PC-9 (cell line): ENCODE data around the gene DUOXA1. TPM values are rescaled to one million over a fixed set of nuclear protein-coding genes. Genes with fewer than 3 reads are reported as not detected.

Experiments used
- BruUV-seq: library from RNA; stranded (reverse); fragments of 400-500 nt; replicated peaks from 2 replicates; lab custom pipeline; 2021; lab: Mats Ljungman, UMichigan
- CTCF ChIA-PET: fragments of 300-600 bp; sonication (Branson Sonifier 250); formaldehyde crosslinking; loops from one replicate; lab custom pipeline; 2022; ENCODE audit warnings: antibody characterized with exemption; lab: Charles Lee
- POLR2A ChIA-PET: fragments of 300-600 bp; sonication (Branson Sonifier 250); formaldehyde crosslinking; loops from one replicate; lab custom pipeline; 2022; ENCODE audit warnings: antibody characterized with exemption; ENCODE audit not compliant: unreplicated experiment; lab: Charles Lee
- DNase-seq, 2 experiments: peaks; one replicate each; pipeline versions ENCODE4 v3.0.0 to v3.0.0-alpha.2; 2015 to 2022; ENCODE audit warnings: mixed read lengths in 1 of 2
- H2AFZ ChIP-seq: fragments of 200-600 bp; sonication (generic); 2 replicates; pipeline ENCODE4 v1.8.1; 2017; ENCODE audit warnings: antibody characterized with exemption
- H3F3A ChIP-seq: fragments of 200-600 bp; sonication (generic); 2 replicates; pipeline ENCODE4 v1.8.1; 2017; ENCODE audit warnings: antibody characterized with exemption, mild to moderate bottlenecking, low read depth; ENCODE audit not compliant: insufficient read depth
- H3K27ac ChIP-seq: fragments of 200-600 bp; sonication (generic); 2 replicates; pipeline ENCODE4 v1.6.1; 2016; ENCODE audit warnings: mixed run types
- H3K27me3 ChIP-seq: fragments of 200-600 bp; sonication (generic); 2 replicates; pipeline ENCODE4 v1.6.1; 2016; ENCODE audit warnings: low read depth, mixed run types; ENCODE audit not compliant: insufficient read depth
- H3K36me3 ChIP-seq: fragments of 200-600 bp; sonication (generic); 2 replicates; pipeline ENCODE4 v1.6.1; 2016; ENCODE audit warnings: low read depth, mixed run types
- H3K4me1 ChIP-seq: fragments of 200-600 bp; sonication (generic); replicated peaks from 2 replicates; pipeline ENCODE4 v1.6.1; 2016; ENCODE audit warnings: mixed run types; ENCODE audit not compliant: insufficient read depth
- H3K4me2 ChIP-seq: fragments of 200-600 bp; sonication (generic); 2 replicates; pipeline ENCODE4 v1.6.1; 2017; ENCODE audit warnings: mixed run types
- H3K4me3 ChIP-seq: fragments of 200-600 bp; sonication (generic); 2 replicates; pipeline ENCODE4 v1.6.1; 2016; ENCODE audit warnings: mixed run types
- H3K79me2 ChIP-seq: fragments of 200-600 bp; sonication (generic); 2 replicates; pipeline ENCODE4 v1.6.1; 2017; ENCODE audit warnings: low read depth, mixed run types
- H3K9me2 ChIP-seq: fragments of 200-600 bp; sonication (generic); 2 replicates; pipeline ENCODE4 v1.8.1; 2017; ENCODE audit warnings: mild to moderate bottlenecking; ENCODE audit not compliant: insufficient read depth
- H3K9me3 ChIP-seq: fragments of 200-600 bp; sonication (generic); 2 replicates; pipeline ENCODE4 v1.8.1; 2016; ENCODE audit warnings: low read depth; ENCODE audit not compliant: insufficient read depth
- H4K20me1 ChIP-seq: fragments of 200-600 bp; sonication (generic); 2 replicates; pipeline ENCODE4 v1.8.1; 2017; ENCODE audit not compliant: insufficient read depth
- EZH2 ChIP-seq: fragments of 200-600 bp; sonication (generic); IDR thresholded peaks from 2 replicates; pipeline ENCODE4 v1.8.0; 2017; ENCODE audit warnings: antibody characterized with exemption, low read depth
- intact Hi-C: fragments of 100-400 bp; cut with micrococcal nuclease; formaldehyde crosslinking; loops from one replicate; pipeline ENCODE4 v1.10.0; 2022; ENCODE audit not compliant: unreplicated experiment
- total RNA-seq: library from RNA; stranded (reverse); gene quantifications from 2 replicates; pipeline ENCODE4 v1.2.3, GENCODE V29; 2021
- TF ChIP-seq, protein P1 (sequence below): fragments of 200-600 bp; sonication (generic); conservative IDR thresholded peaks from 2 replicates; pipeline ENCODE4 v1.6.1; 2017; ENCODE audit warnings: mixed run types, antibody characterized with exemption, mild to moderate bottlenecking, moderate library complexity

Gene DUOXA1
- total RNA-seq, 1 experiment from 2014 or later, result 0.33 TPM

DNA sequence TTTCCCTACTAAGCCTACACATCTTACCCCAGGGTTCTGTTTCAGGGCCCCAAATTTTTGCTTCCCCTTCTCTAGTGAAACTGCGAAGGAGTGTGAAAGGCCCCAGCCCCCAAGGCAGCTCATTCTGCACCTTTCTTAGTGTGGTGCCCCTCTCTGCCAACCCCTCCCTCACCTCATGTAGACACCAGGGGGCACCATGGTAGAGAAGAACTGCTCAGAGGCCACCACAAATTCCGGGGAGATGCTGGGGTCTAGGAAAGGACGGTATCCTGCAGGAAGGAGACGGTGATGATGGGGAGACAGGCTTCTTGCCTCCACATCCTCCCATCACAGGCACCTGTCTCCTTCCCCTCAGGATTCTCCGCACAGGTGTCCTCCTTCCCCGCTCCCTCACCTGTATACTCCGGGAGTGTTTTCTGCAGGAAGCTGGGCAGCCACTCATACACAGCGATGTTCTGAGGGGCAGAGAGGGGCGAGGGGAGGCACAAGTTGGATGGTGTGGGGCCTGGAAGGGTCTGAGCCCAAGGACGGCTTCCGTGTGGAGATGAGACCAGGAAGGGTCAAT, 19.3 kb downstream of the DUOXA1 start:
- Histone ChIP-seq H3K27me3 (peaks cover 3% of the 10 kb centered on the region; the same call in 1 of the 2 replicates), H3K27ac (no peak overlapping the region), H2AFZ (no peak overlapping the region), H3K9me3 (no peaks in the 10 kb centered on the region), H3K36me3 (no peaks in the 10 kb centered on the region), H4K20me1 (no peaks in the 10 kb centered on the region), H3K4me1 (no peaks in the 10 kb centered on the region), H3K4me2 (no peak overlapping the region), H3K79me2 (no peaks in the 10 kb centered on the region), H3F3A (no peaks in the 10 kb centered on the region), H3K9me2 (no peaks in the 10 kb centered on the region), H3K4me3 (no peak overlapping the region)
- no TSS peak for BruUV-seq
- no peak for DNase-seq
- CTCF ChIA-PET, result no interaction called here
- POLR2A ChIA-PET, result interaction anchor here (0.7 kb wide), 1 partner anchor 53 kb away, joined by 4 read pairs; no protein-coding TSS in a partner anchor
- TF ChIP-seq EZH2, result no peak
- TF ChIP-seq, protein P1, sequence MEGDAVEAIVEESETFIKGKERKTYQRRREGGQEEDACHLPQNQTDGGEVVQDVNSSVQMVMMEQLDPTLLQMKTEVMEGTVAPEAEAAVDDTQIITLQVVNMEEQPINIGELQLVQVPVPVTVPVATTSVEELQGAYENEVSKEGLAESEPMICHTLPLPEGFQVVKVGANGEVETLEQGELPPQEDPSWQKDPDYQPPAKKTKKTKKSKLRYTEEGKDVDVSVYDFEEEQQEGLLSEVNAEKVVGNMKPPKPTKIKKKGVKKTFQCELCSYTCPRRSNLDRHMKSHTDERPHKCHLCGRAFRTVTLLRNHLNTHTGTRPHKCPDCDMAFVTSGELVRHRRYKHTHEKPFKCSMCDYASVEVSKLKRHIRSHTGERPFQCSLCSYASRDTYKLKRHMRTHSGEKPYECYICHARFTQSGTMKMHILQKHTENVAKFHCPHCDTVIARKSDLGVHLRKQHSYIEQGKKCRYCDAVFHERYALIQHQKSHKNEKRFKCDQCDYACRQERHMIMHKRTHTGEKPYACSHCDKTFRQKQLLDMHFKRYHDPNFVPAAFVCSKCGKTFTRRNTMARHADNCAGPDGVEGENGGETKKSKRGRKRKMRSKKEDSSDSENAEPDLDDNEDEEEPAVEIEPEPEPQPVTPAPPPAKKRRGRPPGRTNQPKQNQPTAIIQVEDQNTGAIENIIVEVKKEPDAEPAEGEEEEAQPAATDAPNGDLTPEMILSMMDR, result no peak
- intact Hi-C loops, result no loop called here

DNA sequence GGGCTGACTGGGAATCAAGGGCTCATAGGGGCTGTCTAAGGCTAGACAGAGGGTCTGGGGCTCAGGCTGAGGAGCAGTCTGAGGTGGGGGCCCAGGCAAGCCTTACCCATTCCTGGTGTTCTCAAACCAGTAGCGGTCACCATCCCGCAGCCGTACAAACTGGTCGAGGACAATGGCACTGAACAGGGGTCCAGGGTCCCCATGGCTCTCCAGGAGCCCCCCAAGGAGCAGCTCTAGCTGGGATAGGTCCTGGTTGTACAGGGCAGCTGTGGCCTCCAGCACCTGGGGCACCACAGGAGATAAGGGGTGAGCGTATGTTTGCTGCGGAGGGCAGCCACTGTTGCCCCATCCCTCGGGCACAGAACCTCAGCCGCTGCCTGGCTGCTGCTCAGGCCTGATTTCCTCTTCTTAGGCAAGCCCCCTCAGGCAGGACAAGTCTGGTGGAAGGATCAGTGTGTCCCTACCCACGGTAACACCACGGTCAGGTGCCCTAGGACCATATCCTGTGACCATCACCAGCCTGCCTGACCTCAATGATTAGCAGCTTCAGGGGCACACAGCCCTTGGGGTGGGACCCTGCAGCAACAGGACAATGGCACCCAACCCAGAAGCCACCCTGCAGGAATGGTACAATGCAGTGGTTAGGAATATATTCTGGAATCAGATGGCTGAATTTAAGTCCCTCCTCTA, 21.6 kb downstream of the DUOXA1 start:
- Histone ChIP-seq H3F3A (no peaks in the 10 kb centered on the region), H3K27ac (no peak overlapping the region), H3K36me3 (no peaks in the 10 kb centered on the region), H3K9me3 (no peaks in the 10 kb centered on the region), H3K4me1 (no peaks in the 10 kb centered on the region), H4K20me1 (no peaks in the 10 kb centered on the region), H3K27me3 (no peaks in the 10 kb centered on the region), H3K4me2 (no peak overlapping the region), H3K79me2 (no peaks in the 10 kb centered on the region), H2AFZ (no peak overlapping the region), H3K9me2 (no peaks in the 10 kb centered on the region), H3K4me3 (no peak overlapping the region)
- CTCF ChIA-PET, result no interaction called here
- no peak for DNase-seq
- no TSS peak for BruUV-seq
- POLR2A ChIA-PET, result no interaction called here
- TF ChIP-seq, protein P1, result no peak
- no peak for TF ChIP-seq EZH2
- intact Hi-C loops, result no loop called here

DNA sequence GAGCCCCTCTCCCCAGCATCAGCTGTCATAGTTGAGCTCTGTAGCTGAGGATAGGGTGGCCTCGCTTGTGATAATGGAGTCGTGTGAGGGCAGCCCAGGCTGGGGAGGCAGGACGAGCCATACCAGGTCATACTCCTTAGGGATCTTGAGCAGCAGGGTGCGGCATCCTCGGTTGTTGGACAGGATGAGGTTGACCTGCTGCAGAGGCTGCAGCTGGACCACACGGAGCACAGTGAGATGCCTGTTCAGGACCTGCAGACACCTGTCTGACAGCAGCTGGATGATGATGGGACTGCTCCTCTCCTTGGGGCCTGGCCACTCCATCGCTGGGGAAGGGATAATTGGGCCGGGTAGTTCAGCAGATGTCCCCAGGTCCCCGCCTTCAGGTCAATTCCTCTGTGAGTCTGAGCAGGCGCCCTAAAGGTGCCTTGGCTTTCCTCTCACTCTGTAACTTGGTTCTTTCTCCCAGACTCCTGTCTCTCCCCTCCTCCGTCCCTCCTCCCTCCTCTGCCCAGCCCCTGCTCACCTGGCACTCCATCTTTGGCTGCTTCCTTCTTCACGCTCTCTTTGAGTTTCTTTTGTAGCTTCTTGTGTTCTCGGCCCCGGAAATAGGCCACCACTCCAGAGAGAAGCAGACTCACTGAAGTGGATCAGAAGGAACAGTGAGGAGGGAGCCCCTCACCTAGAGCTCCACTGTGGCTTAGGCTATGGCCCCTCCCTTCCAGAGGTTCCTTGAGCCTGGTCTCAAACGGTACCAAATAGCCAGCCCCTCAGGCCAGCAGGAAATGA, 23.5 kb downstream of the DUOXA1 start:
- BruUV-seq, result no TSS peak
- POLR2A ChIA-PET, result no interaction called here

More for the DNA sequence above, 23.5 kb downstream of the DUOXA1 start:
- CTCF ChIA-PET, result no interaction called here
- Histone ChIP-seq H3K4me2 (no peak overlapping the region), H3K4me1 (no peaks in the 10 kb centered on the region), H3F3A (no peaks in the 10 kb centered on the region), H3K9me3 (no peaks in the 10 kb centered on the region), H2AFZ (no peak overlapping the region), H3K36me3 (no peaks in the 10 kb centered on the region), H3K79me2 (no peaks in the 10 kb centered on the region), H3K9me2 (no peaks in the 10 kb centered on the region), H3K27ac (no peak overlapping the region), H4K20me1 (no peaks in the 10 kb centered on the region), H3K27me3 (no peaks in the 10 kb centered on the region), H3K4me3 (no peak overlapping the region)
- TF ChIP-seq EZH2, result no peak
- TF ChIP-seq, protein P1, result no peak
- DNase-seq, result no peak
- intact Hi-C loops, result no loop called here
